Endothelial cell of umbilical vein (primary cell): ENCODE measurements around the gene HOXA10. TPM values are rescaled to one million over a fixed set of nuclear protein-coding genes. Genes with fewer than 3 reads are reported as not detected.

Experiments
- BruUV-seq: library from RNA; stranded (reverse); fragments of 400-500 nt; replicated peaks from 2 replicates; lab custom pipeline; 2021; lab: Mats Ljungman, UMichigan
- CTCF ChIA-PET: fragments of 300-600, 350-600 bp; sonication (Branson Sonifier 250); formaldehyde crosslinking; loops from one replicate; lab custom pipeline; 2021; ENCODE audit warnings: antibody characterized with exemption, inconsistent platforms; lab: Charles Lee
- POLR2A ChIA-PET: fragments of 300-600, 350-600 bp; sonication (Branson Sonifier 250); formaldehyde crosslinking; loops from one replicate; lab custom pipeline; 2021; ENCODE audit warnings: antibody characterized with exemption, inconsistent platforms; lab: Charles Lee
- DNase-seq: peaks from one replicate; pipeline ENCODE4 v3.0.0-alpha.2; 2011; ENCODE audit warnings: low read depth, low spot score
- FAIRE-seq: peaks from 2 replicates; lab custom pipeline; 2011; peaks lifted over from hg19 to GRCh38; lab: Jason Lieb, UNC
- H2AFZ ChIP-seq: 2 replicates; pipeline ENCODE4 v1.6.0; 2012; ENCODE audit warnings: low read depth, low read length, control low read depth, inconsistent platforms
- H3K27ac ChIP-seq: 2 replicates; pipeline ENCODE4 v1.5.1; 2011; ENCODE audit warnings: low read depth, mild to moderate bottlenecking, control low read depth, low read length, moderate library complexity; ENCODE audit not compliant: insufficient read depth
- H3K27me3 ChIP-seq, 2 experiments: 2 replicates each; pipeline versions ENCODE4 v1.6.0 to v1.6.1; 2011; ENCODE audit warnings: low read length in 2 of 2, mixed read lengths in 1 of 2; ENCODE audit not compliant: control insufficient read depth in 2 of 2, insufficient read depth in 2 of 2
- H3K36me3 ChIP-seq, 2 experiments: 2 replicates in 1 of 2; 3 replicates in 1 of 2; pipeline ENCODE4 v1.5.1; 2011; ENCODE audit warnings: low read length in 2 of 2, mild to moderate bottlenecking in 1 of 2, moderate library complexity in 1 of 2; ENCODE audit not compliant: control insufficient read depth in 2 of 2, insufficient read depth in 2 of 2; ENCODE audit errors: extremely low read depth in 1 of 2
- H3K4me1 ChIP-seq: 3 replicates; pipeline ENCODE4 v1.5.1; 2011; ENCODE audit warnings: mild to moderate bottlenecking, low read length; ENCODE audit not compliant: control insufficient read depth, insufficient read depth; ENCODE audit errors: extremely low read depth
- H3K4me2 ChIP-seq: 2 replicates; pipeline ENCODE4 v1.6.1; 2011; ENCODE audit warnings: low read length, control low read depth, mixed read lengths; ENCODE audit not compliant: insufficient read depth
- H3K4me3 ChIP-seq, 3 experiments: fragments of 200-600 bp in 1 of 3; sonication (generic), shearing (Covaris generic) in 1 of 3; replicated peaks in 1 of 3; 2 replicates each; pipeline ENCODE4 v1.5.1; 2011 to 2016; ENCODE audit warnings: control low read depth in 3 of 3, low read length in 3 of 3, mild to moderate bottlenecking in 2 of 3, inconsistent platforms in 1 of 3, low read depth in 1 of 3, moderate library complexity in 1 of 3; ENCODE audit not compliant: insufficient read depth in 1 of 3
- H3K79me2 ChIP-seq: 2 replicates; pipeline ENCODE4 v1.6.0; 2012; ENCODE audit warnings: low read length, inconsistent platforms; ENCODE audit not compliant: control insufficient read depth, insufficient read depth
- H3K9ac ChIP-seq: replicated peaks from 2 replicates; pipeline ENCODE3; 2011; ENCODE audit warnings: low read length, control low read depth; ENCODE audit not compliant: insufficient read depth; ENCODE audit errors: extremely low read depth
- H3K9me1 ChIP-seq: replicated peaks from 3 replicates; pipeline ENCODE4 v1.6.0; 2011; ENCODE audit warnings: mild to moderate bottlenecking, low read length; ENCODE audit not compliant: control insufficient read depth, insufficient read depth; ENCODE audit errors: extremely low read depth
- H3K9me3 ChIP-seq: replicated peaks from 2 replicates; pipeline ENCODE4 v1.5.1; 2012; ENCODE audit warnings: low read length, inconsistent platforms; ENCODE audit not compliant: control insufficient read depth, insufficient read depth
- H4K20me1 ChIP-seq: replicated peaks from 2 replicates; pipeline ENCODE3; 2011; ENCODE audit warnings: mild to moderate bottlenecking, low read length; ENCODE audit not compliant: control insufficient read depth, insufficient read depth; ENCODE audit errors: extremely low read depth
- CTCF ChIP-seq, 2 donors: IDR thresholded peaks; 1 replicate in 1 of 2; 2 replicates in 1 of 2; pipeline ENCODE4 v1.5.1; 2011; ENCODE audit warnings: low read length in 2 of 2, mild to moderate bottlenecking in 2 of 2, moderate library complexity in 2 of 2, control low read depth in 1 of 2, inconsistent platforms in 1 of 2, low read depth in 1 of 2; ENCODE audit not compliant: insufficient read depth in 1 of 2; ENCODE audit errors: extremely low read depth in 1 of 2
- EZH2 ChIP-seq: IDR thresholded peaks from 2 replicates; pipeline ENCODE4 v1.6.1; 2012; ENCODE audit warnings: borderline replicate concordance, low read depth, mild to moderate bottlenecking, moderate library complexity, low read length, inconsistent platforms; ENCODE audit not compliant: severe bottlenecking
- FOS ChIP-seq: IDR thresholded peaks from 2 replicates; pipeline ENCODE4 v1.6.1; 2011; ENCODE audit warnings: mild to moderate bottlenecking, low read length, moderate library complexity, borderline replicate concordance; ENCODE audit not compliant: insufficient read depth
- GATA2 ChIP-seq: IDR thresholded peaks from 2 replicates; pipeline ENCODE4 v1.7.0; 2011; ENCODE audit warnings: low read depth, mild to moderate bottlenecking, moderate library complexity, mixed read lengths, low read length; ENCODE audit not compliant: insufficient read length, insufficient read depth
- MAX ChIP-seq: IDR thresholded peaks from 2 replicates; pipeline ENCODE4 v1.6.1; 2011; ENCODE audit not compliant: insufficient read depth, insufficient read length
- MYC ChIP-seq: IDR thresholded peaks from one replicate; pipeline ENCODE4 v1.6.1; 2011; ENCODE audit warnings: mild to moderate bottlenecking, low read depth, low read length
- POLR2A ChIP-seq: IDR thresholded peaks from 2 replicates; pipeline ENCODE4 v1.6.1; 2012; ENCODE audit warnings: low read depth, mild to moderate bottlenecking, control low read depth, low read length
- dilution Hi-C: fragments of 300-500 bp; cut with MboI; formaldehyde crosslinking; loops from one replicate; pipeline ENCODE4 v1.15.0; 2019; ENCODE audit warnings: low sequenced_read_pairs; ENCODE audit not compliant: extremely low pct_ligation_motif_present
- intact Hi-C: fragments of 100-400 bp; cut with micrococcal nuclease; formaldehyde crosslinking; loops from one replicate; pipeline ENCODE4 v1.10.0; 2022
- polyA plus RNA-seq, 4 experiments: library from polyadenylated mRNA; depleted of rRNA in 3 of 4; stranded (reverse) in 3 of 4; unstranded in 1 of 4; fragments of >200 nt; gene quantifications; 2 replicates each; pipeline versions ENCODE4 v1.2.1 to v1.2.3, GENCODE V29; 2011 to 2012; ENCODE audit warnings: missing spikeins in 1 of 4
- total RNA-seq: library from RNA; stranded (reverse); gene quantifications from 2 replicates; pipeline ENCODE4 v1.2.3, GENCODE V29; 2021

Gene HOXA10
- total and polyA plus RNA-seq, 2 donors (not counting 3 experiments of a cell fraction or from before 2014, with no cell fraction given): 24.4 to 30.3 TPM

GRCh38 chr7:27217951-27218350 is 43.8 kb upstream of the HOXA10 start:
- Histone ChIP-seq H4K20me1 (no peaks in the 10 kb centered on the region), H3K27me3 (peaks cover 65 to 74% of the 10 kb centered on the region in 2 experiments), H3K36me3 (no peaks in the 10 kb centered on the region), H3K79me2 (no peaks in the 10 kb centered on the region), H3K9me3 (no peaks in the 10 kb centered on the region), H3K4me2 (no peak overlapping the region), H3K9ac (no peak overlapping the region), H3K4me3 (no peak overlapping the region), H2AFZ (no peak overlapping the region), H3K27ac (no peak overlapping the region), H3K9me1 (no peaks in the 10 kb centered on the region), H3K4me1 (peaks cover 4% of the 10 kb centered on the region)
- ChIA-PET CTCF (interaction anchor here (1.2 to 1.5 kb wide), 2 partner anchors 10 to 22 kb away, joined by 3 to 8 read pairs; no protein-coding TSS in a partner anchor), POLR2A (interaction anchor here (0.7 to 1.0 kb wide), 2 partner anchors 10 to 16 kb away, joined by 3 to 4 read pairs; no protein-coding TSS in a partner anchor)
- no peak for TF ChIP-seq POLR2A
- TF ChIP-seq FOS: no peak
- TF ChIP-seq CTCF (IDR thresholded peaks at IDR 0.05; ENCODE audit: extremely low read depth in 1 of 2, insufficient read depth in 1 of 2, low read depth in 1 of 2, low read length in 2 of 2): no peak
- TF ChIP-seq EZH2: no peak
- TF ChIP-seq GATA2: no peak
- TF ChIP-seq MAX: no peak
- TF ChIP-seq MYC: no peak
- FAIRE-seq (no peak), DNase-seq (no peak)
- dilution Hi-C loops: no loop called here
- intact Hi-C loops: no loop called here
- no TSS peak for BruUV-seq
